Measurements from ENCODE around the gene ADORA2B. TPM values are rescaled to one million over a fixed set of nuclear protein-coding genes. Genes with fewer than 3 reads are reported as not detected.

The ADORA2B gene
- total and polyA plus RNA-seq, 4 donors = 0.63 to 1.2 (median 0.71) TPM; not detected in 1

DNA sequence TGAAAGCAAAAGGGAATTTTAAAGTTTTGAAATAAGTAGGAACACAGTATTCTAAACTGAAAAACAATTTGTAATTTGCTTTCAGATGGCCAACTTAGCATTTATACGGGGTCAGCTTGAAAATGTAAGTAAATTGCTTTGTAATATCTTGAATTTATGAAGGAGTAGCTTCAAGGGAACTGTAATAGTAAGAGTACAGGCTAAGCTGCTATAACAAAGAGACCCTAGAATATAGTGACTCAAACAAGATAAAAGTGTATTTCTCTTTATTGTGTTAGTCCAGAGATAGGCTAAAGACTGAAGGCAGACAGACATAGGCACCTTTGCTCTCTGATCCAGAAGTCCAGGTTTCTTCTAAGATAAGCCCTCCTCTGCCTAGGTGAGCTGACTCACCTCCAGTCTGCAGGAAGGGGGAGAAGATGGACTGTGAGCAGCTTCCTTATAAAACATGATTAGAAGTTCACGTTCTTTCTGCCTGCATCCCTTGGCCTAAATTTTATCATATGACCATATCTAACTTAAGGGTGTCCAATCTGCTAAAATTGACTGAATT is 57.9 kb downstream of the ADORA2B start:
- peaks cover 6 to 16% of the 10 kb centered on the region in 2 donors for H3K36me3 ChIP-seq (ENCODE audit: control insufficient read depth in 1 of 2, insufficient read depth in 2 of 2, low read length in 1 of 2)

DNA sequence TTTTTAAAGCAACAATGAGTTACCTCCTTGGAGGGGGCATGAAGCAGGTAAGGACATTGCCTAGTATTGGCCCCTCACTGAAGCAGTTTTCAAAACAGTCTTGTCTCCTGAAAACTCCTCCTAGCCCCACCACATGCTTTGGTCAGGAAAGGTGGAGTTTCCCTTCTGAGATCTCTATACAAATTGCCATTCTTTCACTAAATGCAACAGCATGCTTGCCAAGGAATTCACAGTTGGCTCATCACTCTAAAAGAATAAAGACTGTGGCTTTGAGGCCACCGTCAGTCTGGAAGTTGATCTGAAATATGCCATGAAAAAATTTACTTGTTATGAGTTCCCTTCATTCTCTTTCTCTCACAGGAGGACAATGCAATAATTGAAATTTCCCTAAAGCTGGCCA is 58.9 kb downstream of the ADORA2B start:
- no peaks in the 10 kb centered on the region for H3K9me3 ChIP-seq (ENCODE audit: control insufficient read depth, low read length)
- H3K27me3 ChIP-seq (ENCODE audit: control insufficient read depth in 1 of 2, insufficient read depth in 2 of 2, low read length in 1 of 2) = peaks cover 0 to 1% of the 10 kb centered on the region in 2 donors
- H3K27ac ChIP-seq (ENCODE audit: low read depth in 1 of 2, low read length in 2 of 2) = no peak overlapping the region
- DNase-seq = no peak
- 85 to 89% methylated on average over 1 of the region's 1 CpG for WGBS, 2 donors
- H3K4me1 ChIP-seq (ENCODE audit: control insufficient read depth in 1 of 2, insufficient read depth in 2 of 2, low read length in 2 of 2) = peaks cover 0 to 2% of the 10 kb centered on the region in 2 donors
- no peak overlapping the region for H3K4me3 ChIP-seq (ENCODE audit: low read length in 2 of 2)
- peaks cover 6 to 21% of the 10 kb centered on the region in 2 donors for H3K36me3 ChIP-seq (ENCODE audit: control insufficient read depth in 1 of 2, insufficient read depth in 2 of 2, low read length in 1 of 2)
- intact Hi-C loops (cut with DNase I) = no loop called here
- ATAC-seq (ENCODE audit: low FRiP score) = no peak

More for the DNA sequence above, 57.9 kb downstream of the ADORA2B start:
- Histone ChIP-seq H3K27me3 (ENCODE audit: control insufficient read depth in 1 of 2, insufficient read depth in 2 of 2, low read length in 1 of 2) (no peaks in the 10 kb centered on the region), H3K27ac (ENCODE audit: low read depth in 1 of 2, low read length in 2 of 2) (no peak overlapping the region), H3K4me3 (ENCODE audit: low read length in 2 of 2) (no peak overlapping the region), H3K4me1 (ENCODE audit: control insufficient read depth in 1 of 2, insufficient read depth in 2 of 2, low read length in 2 of 2) (no peaks in the 10 kb centered on the region), H3K9me3 (ENCODE audit: control insufficient read depth, low read length) (no peaks in the 10 kb centered on the region)
- DNase-seq (no peak), ATAC-seq (ENCODE audit: low FRiP score) (no peak)
- 95% methylated on average over 2 of the region's 2 CpGs for WGBS, 2 donors
- intact Hi-C loops (cut with DNase I) = no loop called here

DNA sequence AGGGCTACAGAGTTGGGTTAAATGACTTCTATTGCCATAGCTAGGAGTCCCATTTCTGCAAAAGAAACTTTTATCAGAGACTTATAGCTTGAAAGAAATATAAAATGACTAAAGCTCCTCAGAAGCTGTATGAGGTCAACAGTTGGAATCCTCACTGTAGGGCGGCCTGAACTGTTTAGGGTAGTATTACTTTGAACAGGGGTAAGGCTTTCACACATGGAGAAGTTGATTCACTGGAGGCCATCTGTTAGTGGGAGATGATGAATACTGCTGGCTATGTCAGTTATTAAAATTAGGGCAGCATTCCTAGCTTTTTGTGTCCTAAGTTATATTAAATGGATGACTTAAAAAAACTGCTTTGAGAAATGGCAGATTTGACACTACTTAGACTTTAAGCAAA is 60.7 kb downstream of the ADORA2B start:
- no peak overlapping the region for H3K4me3 ChIP-seq (ENCODE audit: low read length in 2 of 2)
- peaks cover 0 to 1% of the 10 kb centered on the region in 2 donors for H3K27me3 ChIP-seq (ENCODE audit: control insufficient read depth in 1 of 2, insufficient read depth in 2 of 2, low read length in 1 of 2)
- H3K27ac ChIP-seq (ENCODE audit: low read depth in 1 of 2, low read length in 2 of 2) = no peak overlapping the region
- H3K36me3 ChIP-seq (ENCODE audit: control insufficient read depth in 1 of 2, insufficient read depth in 2 of 2, low read length in 1 of 2) = peaks cover 6 to 21% of the 10 kb centered on the region in 2 donors
- no peak for ATAC-seq (ENCODE audit: low FRiP score)
- no peaks in the 10 kb centered on the region for H3K9me3 ChIP-seq (ENCODE audit: control insufficient read depth, low read length)
- 96 to 98% methylated on average over 1 of the region's 1 CpG for WGBS, 2 donors
- DNase-seq = no peak
- intact Hi-C loops (cut with DNase I) = no loop called here
- peaks cover 0 to 2% of the 10 kb centered on the region in 2 donors for H3K4me1 ChIP-seq (ENCODE audit: control insufficient read depth in 1 of 2, insufficient read depth in 2 of 2, low read length in 2 of 2)

DNA sequence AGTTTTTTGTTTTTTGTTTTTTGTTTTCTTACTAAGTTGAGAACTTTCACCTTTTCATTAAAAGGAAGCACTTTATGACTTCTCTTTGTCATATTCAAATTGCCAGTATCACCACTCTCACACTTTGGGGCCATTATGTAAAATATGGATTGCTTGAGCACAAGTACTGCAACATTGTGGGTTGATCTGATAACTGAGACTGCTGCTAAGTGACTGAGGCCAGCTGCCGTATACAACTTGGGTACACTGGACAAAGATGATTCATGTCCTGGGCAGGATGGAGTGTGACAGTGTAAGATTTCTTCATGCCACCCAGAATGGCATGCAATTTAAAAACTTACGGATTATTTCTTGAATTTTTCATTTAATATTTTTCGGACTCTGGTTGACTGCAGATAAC is 62.5 kb downstream of the ADORA2B start:
- peaks cover 0 to 2% of the 10 kb centered on the region in 2 donors for H3K4me1 ChIP-seq (ENCODE audit: control insufficient read depth in 1 of 2, insufficient read depth in 2 of 2, low read length in 2 of 2)
- intact Hi-C loops (cut with DNase I) = no loop called here
- peaks cover 0 to 1% of the 10 kb centered on the region in 2 donors for H3K27me3 ChIP-seq (ENCODE audit: control insufficient read depth in 1 of 2, insufficient read depth in 2 of 2, low read length in 1 of 2)
- ATAC-seq (ENCODE audit: low FRiP score) (no peak), DNase-seq (no peak)
- no peaks in the 10 kb centered on the region for H3K9me3 ChIP-seq (ENCODE audit: control insufficient read depth, low read length)
- no peak overlapping the region for H3K4me3 ChIP-seq (ENCODE audit: low read length in 2 of 2)
- no peak overlapping the region for H3K27ac ChIP-seq (ENCODE audit: low read depth in 1 of 2, low read length in 2 of 2)
- WGBS, 2 donors = 79 to 81% methylated on average over 3 of the region's 3 CpGs
- H3K36me3 ChIP-seq (ENCODE audit: control insufficient read depth in 1 of 2, insufficient read depth in 2 of 2, low read length in 1 of 2) = peaks cover 6 to 21% of the 10 kb centered on the region in 2 donors

DNA sequence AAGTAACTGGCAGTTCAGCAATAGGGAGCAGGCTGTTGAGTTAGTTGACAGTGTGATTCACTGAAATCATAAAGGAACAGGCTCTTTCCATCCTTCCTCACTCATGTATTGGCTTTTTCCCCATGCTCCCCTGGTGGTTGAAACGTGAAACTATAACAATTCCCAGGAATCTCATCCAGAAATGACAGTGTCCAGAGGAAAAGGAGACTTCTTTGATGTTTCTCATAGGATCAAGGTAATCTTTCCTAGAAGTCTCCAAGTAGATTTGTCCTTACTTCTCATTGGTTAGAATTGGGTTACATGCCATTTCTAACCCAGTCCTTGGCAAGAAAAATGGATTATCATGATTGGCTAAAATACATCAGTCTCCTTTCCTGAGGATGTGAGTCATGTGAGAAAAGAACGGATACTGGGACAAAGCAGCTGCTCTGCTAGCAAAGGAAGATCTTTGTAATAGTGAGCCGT is 69.0 kb downstream of the ADORA2B start:
- Histone ChIP-seq H3K4me3 (ENCODE audit: low read length in 2 of 2) (no peak overlapping the region), H3K27ac (ENCODE audit: low read depth in 1 of 2, low read length in 2 of 2) (no peak overlapping the region), H3K36me3 (ENCODE audit: control insufficient read depth in 1 of 2, insufficient read depth in 2 of 2, low read length in 1 of 2) (no peaks in the 10 kb centered on the region), H3K4me1 (ENCODE audit: control insufficient read depth in 1 of 2, insufficient read depth in 2 of 2, low read length in 2 of 2) (no peaks in the 10 kb centered on the region), H3K27me3 (ENCODE audit: control insufficient read depth in 1 of 2, insufficient read depth in 2 of 2, low read length in 1 of 2) (no peaks in the 10 kb centered on the region), H3K9me3 (ENCODE audit: control insufficient read depth, low read length) (no peaks in the 10 kb centered on the region)
- intact Hi-C loops (cut with DNase I) = no loop called here
- DNase-seq = no peak
- no peak for ATAC-seq (ENCODE audit: low FRiP score)
- 19 to 23% methylated on average over 3 of the region's 3 CpGs for WGBS, 2 donors

DNA sequence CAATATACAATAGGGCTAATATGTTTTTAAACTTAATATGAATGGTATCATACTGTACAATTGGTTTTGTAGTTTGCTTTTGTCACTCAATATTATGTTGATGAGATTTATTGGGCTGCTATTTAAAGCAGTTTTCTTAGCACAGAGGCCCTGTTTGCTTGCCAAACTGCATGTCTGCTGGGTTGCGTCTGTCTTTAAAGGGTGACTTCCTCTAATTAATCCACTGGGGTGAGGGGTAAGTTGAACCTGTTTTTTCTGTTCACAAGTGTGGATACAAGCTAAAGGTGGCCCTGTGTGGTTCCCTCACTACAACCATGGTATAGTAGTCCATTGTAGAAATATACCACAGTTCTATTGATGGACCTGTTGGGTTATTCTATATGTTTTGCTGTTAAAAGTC is 74.4 kb downstream of the ADORA2B start:
- Histone ChIP-seq H3K27me3 (ENCODE audit: control insufficient read depth in 1 of 2, insufficient read depth in 2 of 2, low read length in 1 of 2) (no peaks in the 10 kb centered on the region), H3K36me3 (ENCODE audit: control insufficient read depth in 1 of 2, insufficient read depth in 2 of 2, low read length in 1 of 2) (peaks cover 0 to 3% of the 10 kb centered on the region in 2 donors), H3K27ac (ENCODE audit: low read depth in 1 of 2, low read length in 2 of 2) (no peak overlapping the region), H3K4me1 (ENCODE audit: control insufficient read depth in 1 of 2, insufficient read depth in 2 of 2, low read length in 2 of 2) (no peaks in the 10 kb centered on the region), H3K4me3 (ENCODE audit: low read length in 2 of 2) (no peak overlapping the region), H3K9me3 (ENCODE audit: control insufficient read depth, low read length) (no peaks in the 10 kb centered on the region)
- 30 to 45% methylated on average over 1 of the region's 1 CpG for WGBS, 2 donors
- intact Hi-C loops (cut with DNase I) = no loop called here
- no peak for ATAC-seq (ENCODE audit: low FRiP score)
- DNase-seq = no peak

DNA sequence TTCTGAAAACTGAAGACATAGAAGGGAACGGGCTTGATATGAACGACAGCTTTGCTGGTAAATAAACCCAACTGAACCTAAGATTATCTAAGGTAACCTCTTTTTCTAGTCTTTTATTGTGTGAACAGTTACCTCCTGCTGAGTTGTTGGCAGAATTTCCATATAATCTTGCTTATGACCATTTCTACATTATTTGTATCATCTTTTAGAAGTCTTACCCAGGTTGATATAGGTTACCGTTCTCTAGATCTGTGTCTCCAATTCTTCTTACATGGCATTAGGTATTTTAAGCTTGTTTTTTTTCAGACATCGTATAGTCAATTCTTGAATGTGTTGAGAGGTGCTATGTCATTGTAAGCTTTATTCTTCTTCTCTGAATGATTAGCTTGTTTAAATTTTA is 79.0 kb downstream of the ADORA2B start:
- 69 to 85% methylated on average over 4 of the region's 4 CpGs for WGBS, 2 donors
- H3K36me3 ChIP-seq (ENCODE audit: control insufficient read depth in 1 of 2, insufficient read depth in 2 of 2, low read length in 1 of 2) = peaks cover 5 to 9% of the 10 kb centered on the region in 2 donors
- H3K9me3 ChIP-seq (ENCODE audit: control insufficient read depth, low read length) = no peaks in the 10 kb centered on the region
- no peak for DNase-seq
- H3K4me3 ChIP-seq (ENCODE audit: low read length in 2 of 2) = no peak overlapping the region
- no peak overlapping the region for H3K27ac ChIP-seq (ENCODE audit: low read depth in 1 of 2, low read length in 2 of 2)
- no peak for ATAC-seq (ENCODE audit: low FRiP score)
- intact Hi-C loops (cut with DNase I) = no loop called here
- no peaks in the 10 kb centered on the region for H3K27me3 ChIP-seq (ENCODE audit: control insufficient read depth in 1 of 2, insufficient read depth in 2 of 2, low read length in 1 of 2)
- H3K4me1 ChIP-seq (ENCODE audit: control insufficient read depth in 1 of 2, insufficient read depth in 2 of 2, low read length in 2 of 2) = peaks cover 0 to 4% of the 10 kb centered on the region in 2 donors

DNA sequence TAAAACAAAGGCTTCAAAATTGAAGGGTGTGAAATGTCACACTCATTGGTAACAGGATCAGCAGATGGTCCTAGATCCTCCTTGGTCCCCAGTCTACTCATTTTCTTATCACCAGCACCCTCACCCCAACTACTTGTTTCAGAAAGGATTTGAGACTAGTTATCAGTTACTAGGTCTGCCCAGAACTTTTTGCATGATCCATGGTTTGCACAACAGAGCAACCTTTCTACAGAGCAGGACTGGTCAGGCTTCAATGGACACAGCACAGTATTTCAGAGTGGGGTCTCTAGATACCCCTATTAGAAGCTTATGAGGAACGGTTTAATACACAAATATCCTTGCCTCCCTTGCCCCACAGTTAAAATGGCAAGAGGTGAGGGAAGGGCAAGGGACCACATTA is 80.3 kb downstream of the ADORA2B start:
- Histone ChIP-seq H3K9me3 (ENCODE audit: control insufficient read depth, low read length) (no peaks in the 10 kb centered on the region), H3K27ac (ENCODE audit: low read depth in 1 of 2, low read length in 2 of 2) (no peak overlapping the region), H3K27me3 (ENCODE audit: control insufficient read depth in 1 of 2, insufficient read depth in 2 of 2, low read length in 1 of 2) (no peaks in the 10 kb centered on the region), H3K4me3 (ENCODE audit: low read length in 2 of 2) (no peak overlapping the region), H3K36me3 (ENCODE audit: control insufficient read depth in 1 of 2, insufficient read depth in 2 of 2, low read length in 1 of 2) (peaks cover 5 to 9% of the 10 kb centered on the region in 2 donors), H3K4me1 (ENCODE audit: control insufficient read depth in 1 of 2, insufficient read depth in 2 of 2, low read length in 2 of 2) (peaks cover 0 to 4% of the 10 kb centered on the region in 2 donors)
- intact Hi-C loops (cut with DNase I) = no loop called here
- DNase-seq = no peak
- no peak for ATAC-seq (ENCODE audit: low FRiP score)
- WGBS, 2 donors = 92 to 97% methylated on average over 1 of the region's 1 CpG

Measured in aorta (tissue), 5 donors.